WERI-Rb-1 (cell line): ENCODE results near the gene PARVB.

Source experiments
- DNase-seq: peaks from one replicate; pipeline ENCODE4 v3.0.0-alpha.2; 2020
- H3K27ac ChIP-seq: fragments of 250-450 bp; sonication (Bioruptor Pico); 2 replicates; pipeline ENCODE4 v1.5.1; 2020; ENCODE audit warnings: mild to moderate bottlenecking, moderate library complexity
- H3K27me3 ChIP-seq: fragments of 250-450 bp; sonication (Bioruptor Pico); 2 replicates; pipeline ENCODE4 v1.5.1; 2021; ENCODE audit warnings: mild to moderate bottlenecking, low read depth, moderate library complexity; ENCODE audit not compliant: insufficient read depth, severe bottlenecking
- H3K36me3 ChIP-seq: fragments of 250-450 bp; sonication (Bioruptor Pico); 2 replicates; pipeline ENCODE4 v1.5.1; 2020; ENCODE audit warnings: mild to moderate bottlenecking, moderate library complexity
- H3K4me3 ChIP-seq: 2 replicates; pipeline ENCODE4 v1.5.1; 2011; ENCODE audit warnings: low read depth, mild to moderate bottlenecking, control low read depth, low read length
- H3K9me3 ChIP-seq: fragments of 250-450 bp; sonication (Bioruptor Pico); 2 replicates; pipeline ENCODE4 v1.5.1; 2021; ENCODE audit warnings: mild to moderate bottlenecking, moderate library complexity; ENCODE audit not compliant: severe bottlenecking
- CTCF ChIP-seq: IDR thresholded peaks from 2 replicates; pipeline ENCODE4 v1.5.1; 2011; ENCODE audit warnings: low read depth, mild to moderate bottlenecking, control low read depth, inconsistent platforms, low read length

PARVB gene

GRCh38 chr22:43991316-43992020 lies 32.6 kb upstream of the PARVB start:
- Histone ChIP-seq H3K36me3 (peaks cover 73% of the 10 kb centered on the region), H3K27ac (no peak overlapping the region)

GRCh38 chr22:43992331-43992821 lies 31.7 kb upstream of the PARVB start:
- H3K9me3 ChIP-seq, result no peaks in the 10 kb centered on the region
- H3K36me3 ChIP-seq, result peaks cover 76% of the 10 kb centered on the region
- no peak overlapping the region for H3K4me3 ChIP-seq
- no peaks in the 10 kb centered on the region for H3K27me3 ChIP-seq
- H3K27ac ChIP-seq, result no peak overlapping the region
- TF ChIP-seq CTCF, result no peak
- DNase-seq, result no peak

More at GRCh38 chr22:43991316-43992020, 32.6 kb upstream of the PARVB start:
- H3K4me3 ChIP-seq, result no peak overlapping the region
- no peaks in the 10 kb centered on the region for H3K9me3 ChIP-seq
- no peak for TF ChIP-seq CTCF
- no peak for DNase-seq
- H3K27me3 ChIP-seq, result no peaks in the 10 kb centered on the region

GRCh38 chr22:43993072-43993760 lies 30.9 kb upstream of the PARVB start:
- DNase-seq, result peak; percentile 58
- Histone ChIP-seq H3K9me3 (no peaks in the 10 kb centered on the region), H3K36me3 (peaks cover 76% of the 10 kb centered on the region), H3K27me3 (no peaks in the 10 kb centered on the region), H3K4me3 (no peak overlapping the region), H3K27ac (no peak overlapping the region)
- TF ChIP-seq CTCF, result peak; percentile 92

GRCh38 chr22:43994006-43994405 lies 30.1 kb upstream of the PARVB start:
- TF ChIP-seq CTCF, result no peak
- Histone ChIP-seq H3K9me3 (no peaks in the 10 kb centered on the region), H3K27ac (no peak overlapping the region), H3K36me3 (peaks cover 75% of the 10 kb centered on the region), H3K27me3 (no peaks in the 10 kb centered on the region), H3K4me3 (no peak overlapping the region)
- no peak for DNase-seq

GRCh38 chr22:43994416-43994815 lies 29.7 kb upstream of the PARVB start:
- Histone ChIP-seq H3K36me3 (peaks cover 75% of the 10 kb centered on the region), H3K27ac (no peak overlapping the region), H3K4me3 (no peak overlapping the region), H3K27me3 (no peaks in the 10 kb centered on the region), H3K9me3 (no peaks in the 10 kb centered on the region)
- no peak for TF ChIP-seq CTCF
- no peak for DNase-seq
